Lower leg skin (tissue), 3 donors: ENCODE measurements around the gene SLC16A8.

Experiments
- CTCF ChIP-seq, 3 donors: fragments of 450-650 bp; IDR thresholded peaks; one replicate each; pipeline ENCODE4 v1.5.1; 2016; ENCODE audit warnings: antibody characterized with exemption in 3 of 3, mild to moderate bottlenecking in 3 of 3, moderate library complexity in 2 of 3
- POLR2A ChIP-seq, 2 donors: fragments of 450-650 bp; IDR thresholded peaks; one replicate each; pipeline ENCODE4 v1.6.1; 2016 to 2017; ENCODE audit warnings: antibody characterized with exemption in 2 of 2, mild to moderate bottlenecking in 1 of 2, moderate library complexity in 1 of 2

GRCh38 chr22:38073150-38074130 is 10.5 kb downstream of the SLC16A8 start:
- TF ChIP-seq CTCF (IDR thresholded peaks at IDR 0.05), result no peak
- TF ChIP-seq POLR2A (IDR thresholded peaks at IDR 0.05), result no peak
